C4-2B (cell line): ENCODE data around the gene IGSF9.

Experiments
- CTCF ChIP-seq: fragments of 450-650 bp; conservative IDR thresholded peaks from 2 replicates; pipeline ENCODE4 v1.5.1; 2017; ENCODE audit warnings: mild to moderate bottlenecking
- ZFX ChIP-seq: fragments of 450-650 bp; IDR thresholded peaks from 2 replicates; pipeline ENCODE4 v1.6.1; 2017

- no peak for TF ChIP-seq CTCF
- TF ChIP-seq ZFX = no peak
Measured at GRCh38 chr1:159881622-159882526, 63.5 kb downstream of the IGSF9 start.
